OCI-LY3 (cell line): ENCODE measurements around the gene SCYGR8.
"Not testable (repeated sequence)": the region's sequence is repeated elsewhere in the genome, so short reads cannot be mapped to it uniquely, and the experiment has no call there.

Source experiments
- H2AFZ ChIP-seq: fragments of 200-600, 300-600 bp; shearing (Covaris generic); 2 replicates; pipeline ENCODE4 v1.6.0; 2014; ENCODE audit warnings: antibody characterized with exemption, low read depth, low read length
- H3K27ac ChIP-seq: fragments of 200-600, 300-600 bp; sonication (generic); 2 replicates; pipeline ENCODE4 v1.5.1; 2014; ENCODE audit warnings: mild to moderate bottlenecking, low read length, moderate library complexity, mixed read lengths
- H3K27me3 ChIP-seq: fragments of 200-600, 300-600 bp; sonication (generic); 2 replicates; pipeline ENCODE4 v1.6.1; 2014; ENCODE audit warnings: low read depth, low read length, mixed read lengths
- H3K36me3 ChIP-seq: fragments of 200-600, 300-600 bp; sonication (generic); replicated peaks from 2 replicates; pipeline ENCODE3; 2014; ENCODE audit warnings: low read depth, low read length, mixed read lengths
- H3K4me1 ChIP-seq: fragments of 300-600, 200-600 bp; sonication (generic); 2 replicates; pipeline ENCODE4 v1.6.1; 2014; ENCODE audit warnings: low read length, mixed read lengths
- H3K4me2 ChIP-seq: fragments of 200-600, 300-600 bp; sonication (generic); 2 replicates; pipeline ENCODE4 v1.6.1; 2014; ENCODE audit warnings: low read length, mixed read lengths
- H3K4me3 ChIP-seq: fragments of 300-600, 200-600 bp; sonication (generic); 2 replicates; pipeline ENCODE4 v1.5.1; 2014; ENCODE audit warnings: antibody characterized with exemption, mild to moderate bottlenecking, low read length, moderate library complexity
- H3K79me2 ChIP-seq: fragments of 300-600, 200-600 bp; shearing (Covaris generic); 2 replicates; pipeline ENCODE4 v1.6.1; 2014; ENCODE audit warnings: mild to moderate bottlenecking, low read length, mixed read lengths
- H3K9ac ChIP-seq: fragments of 300-600, 200-600 bp; shearing (Covaris generic); 2 replicates; pipeline ENCODE4 v1.6.0; 2014; ENCODE audit warnings: mild to moderate bottlenecking, low read length, moderate library complexity
- H3K9me3 ChIP-seq: fragments of 200-600, 300-600 bp; shearing (Covaris generic); 2 replicates; pipeline ENCODE4 v1.6.1; 2014; ENCODE audit warnings: low read length, mixed read lengths; ENCODE audit not compliant: insufficient read depth
- H4K20me1 ChIP-seq: fragments of 200-600, 300-600 bp; sonication (generic); 2 replicates; pipeline ENCODE4 v1.6.1; 2016; ENCODE audit warnings: low read length, mixed read lengths; ENCODE audit not compliant: insufficient read depth
- EZH2phosphoT487 ChIP-seq: fragments of 200-600 bp; shearing (Covaris generic); IDR thresholded peaks from 2 replicates; pipeline ENCODE4 v1.6.1; 2018; ENCODE audit warnings: antibody characterized with exemption, mixed run types, low read depth
- TF ChIP-seq, protein P1 (sequence below): fragments of 200-600, 300-600 bp; sonication (generic); IDR thresholded peaks from 2 replicates; pipeline ENCODE4 v1.5.1; 2014; ENCODE audit warnings: antibody characterized with exemption, low read length, low read depth

SCYGR8 gene

DNA sequence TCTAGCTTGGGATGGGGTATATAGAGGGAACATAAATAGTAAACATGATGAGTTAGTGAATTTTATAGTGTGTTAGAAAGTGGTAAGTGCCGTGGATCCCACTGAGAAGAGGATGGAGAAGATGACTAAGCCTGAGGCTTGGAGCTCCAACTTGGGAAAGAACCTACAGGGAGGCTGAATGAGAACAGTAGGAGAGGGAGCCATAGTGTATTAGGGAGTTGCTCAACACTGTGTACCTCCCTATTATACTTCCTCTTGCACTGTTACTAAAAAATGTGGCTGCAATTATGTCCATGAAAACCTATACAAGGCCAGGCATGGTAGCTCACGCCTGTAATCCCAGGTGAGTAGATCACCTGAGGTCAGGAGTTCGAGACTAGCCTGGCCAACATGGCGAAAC is 25.0 kb upstream of the SCYGR8 start:
- Histone ChIP-seq H3K27ac (no peak overlapping the region), H3K79me2 (no peaks in the 10 kb centered on the region), H4K20me1 (no peaks in the 10 kb centered on the region), H3K4me3 (no peak overlapping the region), H3K27me3 (no peaks in the 10 kb centered on the region), H2AFZ (no peak overlapping the region), H3K9ac (no peak overlapping the region), H3K4me1 (no peaks in the 10 kb centered on the region), H3K36me3 (no peaks in the 10 kb centered on the region), H3K4me2 (no peak overlapping the region), H3K9me3 (no peaks in the 10 kb centered on the region)
- TF ChIP-seq, protein P1, sequence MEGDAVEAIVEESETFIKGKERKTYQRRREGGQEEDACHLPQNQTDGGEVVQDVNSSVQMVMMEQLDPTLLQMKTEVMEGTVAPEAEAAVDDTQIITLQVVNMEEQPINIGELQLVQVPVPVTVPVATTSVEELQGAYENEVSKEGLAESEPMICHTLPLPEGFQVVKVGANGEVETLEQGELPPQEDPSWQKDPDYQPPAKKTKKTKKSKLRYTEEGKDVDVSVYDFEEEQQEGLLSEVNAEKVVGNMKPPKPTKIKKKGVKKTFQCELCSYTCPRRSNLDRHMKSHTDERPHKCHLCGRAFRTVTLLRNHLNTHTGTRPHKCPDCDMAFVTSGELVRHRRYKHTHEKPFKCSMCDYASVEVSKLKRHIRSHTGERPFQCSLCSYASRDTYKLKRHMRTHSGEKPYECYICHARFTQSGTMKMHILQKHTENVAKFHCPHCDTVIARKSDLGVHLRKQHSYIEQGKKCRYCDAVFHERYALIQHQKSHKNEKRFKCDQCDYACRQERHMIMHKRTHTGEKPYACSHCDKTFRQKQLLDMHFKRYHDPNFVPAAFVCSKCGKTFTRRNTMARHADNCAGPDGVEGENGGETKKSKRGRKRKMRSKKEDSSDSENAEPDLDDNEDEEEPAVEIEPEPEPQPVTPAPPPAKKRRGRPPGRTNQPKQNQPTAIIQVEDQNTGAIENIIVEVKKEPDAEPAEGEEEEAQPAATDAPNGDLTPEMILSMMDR = no peak
- TF ChIP-seq EZH2phosphoT487 = no peak

DNA sequence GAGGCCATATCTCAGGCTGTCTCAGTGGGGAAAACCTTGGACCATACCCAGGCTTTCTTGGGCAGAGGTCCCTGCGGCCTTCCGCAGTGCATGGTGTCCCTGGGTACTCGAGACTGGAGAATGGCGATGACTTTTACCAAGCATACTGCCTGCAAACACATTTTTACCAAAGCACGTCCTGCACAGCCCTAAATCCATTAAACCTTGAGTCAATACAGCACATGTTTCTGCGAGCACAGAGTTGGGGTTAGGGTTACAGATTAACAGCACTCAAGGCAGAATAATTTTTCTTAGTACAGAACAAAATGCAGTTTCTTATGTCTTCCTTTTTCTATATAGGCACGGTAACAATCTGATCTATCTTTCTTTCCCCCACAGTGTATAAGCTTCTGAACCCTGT is 22.9 kb upstream of the SCYGR8 start:
- H3K4me1 ChIP-seq, H3K4me2 ChIP-seq, H3K27me3 ChIP-seq, H3K27ac ChIP-seq, H2AFZ ChIP-seq, H4K20me1 ChIP-seq, H3K4me3 ChIP-seq, H3K79me2 ChIP-seq, H3K36me3 ChIP-seq, H3K9ac ChIP-seq, H3K9me3 ChIP-seq: not testable (repeated sequence)

DNA sequence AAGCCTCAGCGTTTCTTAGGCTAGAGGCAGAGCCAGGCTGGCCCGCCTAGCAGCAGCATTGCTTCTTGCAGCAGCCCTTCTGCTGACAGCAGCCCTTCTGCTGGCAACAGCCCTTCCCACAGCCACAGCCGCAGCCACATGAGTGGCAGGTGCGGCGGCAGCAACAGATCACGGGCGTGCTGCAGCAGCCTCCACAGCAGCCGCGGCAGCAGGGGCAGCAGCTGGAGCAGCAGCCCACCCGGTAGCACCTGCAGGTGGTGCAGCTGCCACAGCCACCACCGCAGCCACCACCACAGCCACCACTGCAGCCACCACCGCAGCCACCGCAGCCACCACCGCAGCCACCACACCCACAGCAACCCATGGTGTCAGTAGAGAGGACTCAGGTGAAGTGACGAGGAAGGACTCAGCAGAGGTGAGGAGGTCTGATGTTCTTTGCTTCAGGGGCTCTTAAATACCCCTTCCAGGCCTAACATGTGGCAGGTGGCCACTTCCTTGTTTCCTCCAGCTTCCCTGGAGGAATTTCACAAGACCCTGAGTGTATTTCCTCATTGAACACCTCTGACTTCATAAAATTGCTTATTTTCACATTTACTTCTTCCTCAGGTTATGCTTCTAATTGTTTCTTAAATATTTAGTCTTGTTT is 21.2 kb upstream of the SCYGR8 start, which contains the start of gene SCYGR6:
Gene SCYGR6, minus strand, starts transcription at position 364 of the 646 bp plus-strand sequence. Its CDS starts 0 bp downstream, at position 364.
- no peaks in the 10 kb centered on the region for H3K79me2 ChIP-seq
- H3K36me3 ChIP-seq = no peaks in the 10 kb centered on the region
- no peak within 1 kb of the TSS for H3K27ac ChIP-seq
- H4K20me1 ChIP-seq = no peaks in the 10 kb centered on the region
- H3K4me1 ChIP-seq = no peaks in the 10 kb centered on the region
- TF ChIP-seq, protein P1 = no peak
- no peak for TF ChIP-seq EZH2phosphoT487
- H3K4me3 ChIP-seq = no peak within 1 kb of the TSS
- H2AFZ ChIP-seq = no peak within 1 kb of the TSS
- no peaks in the 10 kb centered on the region for H3K27me3 ChIP-seq
- H3K9ac ChIP-seq = no peak within 1 kb of the TSS
- H3K9me3 ChIP-seq = no peaks in the 10 kb centered on the region
- H3K4me2 ChIP-seq = no peak within 1 kb of the TSS

DNA sequence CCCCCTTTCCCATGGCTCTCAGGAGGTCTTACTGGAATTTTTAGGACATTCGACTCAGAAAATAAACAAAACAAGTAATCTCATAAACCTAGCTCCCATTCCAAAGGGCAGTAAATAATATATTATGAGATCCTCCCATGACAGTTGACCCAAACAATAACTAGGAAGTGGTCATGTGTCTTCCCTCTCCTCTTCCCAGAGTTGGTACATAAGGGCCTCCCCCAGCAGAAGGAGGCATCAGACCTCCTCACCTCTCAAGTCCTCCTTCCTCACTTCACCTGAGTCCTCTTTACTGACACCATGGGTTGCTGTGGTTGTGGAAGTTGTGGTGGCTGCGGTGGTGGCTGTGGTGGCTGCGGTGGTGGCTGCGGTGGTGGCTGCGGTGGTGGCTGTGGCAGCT is 17.7 kb upstream of the SCYGR8 start, which contains the start of gene SCYGR7:
Gene SCYGR7, plus strand, starts transcription at position 301 of the 400 bp plus-strand sequence. Its CDS starts 0 bp downstream, at position 301.
- H2AFZ ChIP-seq = no peak within 1 kb of the TSS
- no peaks in the 10 kb centered on the region for H3K79me2 ChIP-seq
- H4K20me1 ChIP-seq = no peaks in the 10 kb centered on the region
- H3K27ac ChIP-seq = no peak within 1 kb of the TSS
- H3K4me3 ChIP-seq = no peak within 1 kb of the TSS
- H3K4me2 ChIP-seq = no peak within 1 kb of the TSS
- H3K36me3 ChIP-seq = no peaks in the 10 kb centered on the region
- H3K4me1 ChIP-seq = no peaks in the 10 kb centered on the region
- H3K9me3 ChIP-seq = no peaks in the 10 kb centered on the region
- H3K27me3 ChIP-seq = no peaks in the 10 kb centered on the region
- TF ChIP-seq, protein P1 = no peak
- TF ChIP-seq EZH2phosphoT487 = no peak
- no peak within 1 kb of the TSS for H3K9ac ChIP-seq
